ENCODE measurements around the gene ANKLE2. TPM values are rescaled to one million over a fixed set of nuclear protein-coding genes. Genes with fewer than 3 reads are reported as not detected.

Gene ANKLE2
- total and polyA plus RNA-seq, 2 of the 8 experiments (the other 6 are each of a cell fraction or from before 2014, with no cell fraction given): 41.0 to 64.9 TPM

GRCh38 chr12:132774159-132774558 lies 12.5 kb upstream of the ANKLE2 start (continued):
- TF ChIP-seq CTCF (IDR thresholded peaks at IDR 0.05; ENCODE audit: control extremely low read depth in 1 of 3, insufficient read depth in 1 of 3, low read depth in 1 of 3, low read length in 3 of 3): no peak

Data from H1 (cell line).